AG08395 (cell line): Measurements from ENCODE around the gene CTLA4.

Source experiments
- DNase-seq: peaks from one replicate; pipeline ENCODE4 v3.0.0; 2012; ENCODE audit warnings: mixed read lengths, low spot score

The CTLA4 gene

GRCh38 chr2:203867561-203868200, at the start of gene CTLA4:
TSS of gene CTLA4 (plus strand) at chr2:203867771. CDS start at chr2:203867943, 172 bp downstream.
- no peak for DNase-seq

GRCh38 chr2:203818656-203819055, 48.9 kb upstream of the CTLA4 start:
- no peak for DNase-seq

- peak; percentile 33 for DNase-seq
Observed at GRCh38 chr2:203819434-203820133, 48.0 kb upstream of the CTLA4 start.

GRCh38 chr2:203820969-203821368, 46.6 kb upstream of the CTLA4 start:
- no peak for DNase-seq

- no peak for DNase-seq
Observed at GRCh38 chr2:203822240-203822639, 45.3 kb upstream of the CTLA4 start.

GRCh38 chr2:203823173-203823572, 44.4 kb upstream of the CTLA4 start:
- no peak for DNase-seq

GRCh38 chr2:203824057-203824456, 43.5 kb upstream of the CTLA4 start:
- no peak for DNase-seq

GRCh38 chr2:203824603-203825002, 43.0 kb upstream of the CTLA4 start:
- DNase-seq: no peak

GRCh38 chr2:203826704-203827103, 40.9 kb upstream of the CTLA4 start:
- DNase-seq: no peak

GRCh38 chr2:203830304-203831055, 37.1 kb upstream of the CTLA4 start:
- no peak for DNase-seq

- DNase-seq: no peak
Observed at GRCh38 chr2:203835420-203835819, 32.2 kb upstream of the CTLA4 start.

- DNase-seq: no peak
Observed at GRCh38 chr2:203835892-203836800, 31.4 kb upstream of the CTLA4 start.

GRCh38 chr2:203840655-203841205, 26.8 kb upstream of the CTLA4 start:
- DNase-seq: no peak

- no peak for DNase-seq
Observed at GRCh38 chr2:203841654-203842053, 25.9 kb upstream of the CTLA4 start.

- no peak for DNase-seq
Observed at GRCh38 chr2:203842373-203842772, 25.2 kb upstream of the CTLA4 start.

GRCh38 chr2:203846490-203847105, 21.0 kb upstream of the CTLA4 start:
- no peak for DNase-seq

- no peak for DNase-seq
Observed at GRCh38 chr2:203849010-203849409, 18.6 kb upstream of the CTLA4 start.

GRCh38 chr2:203852760-203853159, 14.8 kb upstream of the CTLA4 start:
- DNase-seq: no peak

- DNase-seq: no peak
Observed at GRCh38 chr2:203853271-203853670, 14.3 kb upstream of the CTLA4 start.

GRCh38 chr2:203853722-203854121, 13.8 kb upstream of the CTLA4 start:
- DNase-seq: no peak

- DNase-seq: no peak
Observed at GRCh38 chr2:203855274-203855673, 12.3 kb upstream of the CTLA4 start.
